Hepatocyte (in vitro differentiated cells): ENCODE measurements around the gene ABI3.
"Not testable (repeated sequence)": the region's sequence is repeated elsewhere in the genome, so short reads cannot be mapped to it uniquely, and the experiment has no call there.

Experiments used
- EZH2 ChIP-seq: fragments of 200-600 bp; sonication (generic); IDR thresholded peaks from 2 replicates; pipeline ENCODE4 v1.6.1; 2016; ENCODE audit warnings: antibody characterized with exemption, mild to moderate bottlenecking, borderline replicate concordance
- TF ChIP-seq, protein P1 (sequence below): fragments of 200-600 bp; sonication (generic); IDR thresholded peaks from 2 replicates; pipeline ENCODE4 v1.5.1; 2016; ENCODE audit warnings: antibody characterized with exemption, mild to moderate bottlenecking; ENCODE audit not compliant: poor library complexity

DNA sequence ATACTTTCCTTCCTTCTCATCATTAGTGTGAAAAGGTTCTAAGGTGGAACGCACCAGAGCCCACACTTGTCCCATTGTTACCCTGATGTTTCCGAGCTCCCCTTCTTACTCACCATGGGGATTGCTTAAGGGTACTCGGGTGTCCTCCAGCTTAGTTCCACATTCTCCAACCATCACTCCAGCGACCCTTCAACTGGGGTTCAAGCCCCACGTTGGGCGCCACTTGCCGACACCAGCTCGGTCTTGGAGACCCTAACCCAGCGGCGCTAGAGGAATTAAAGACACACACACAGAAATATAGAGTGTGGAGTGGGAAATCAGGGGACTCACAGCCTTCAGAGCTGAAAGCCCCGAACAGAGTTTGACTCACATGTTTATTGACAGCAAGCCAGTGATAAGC lies 34.5 kb upstream of the ABI3 start:
- TF ChIP-seq, protein P1, sequence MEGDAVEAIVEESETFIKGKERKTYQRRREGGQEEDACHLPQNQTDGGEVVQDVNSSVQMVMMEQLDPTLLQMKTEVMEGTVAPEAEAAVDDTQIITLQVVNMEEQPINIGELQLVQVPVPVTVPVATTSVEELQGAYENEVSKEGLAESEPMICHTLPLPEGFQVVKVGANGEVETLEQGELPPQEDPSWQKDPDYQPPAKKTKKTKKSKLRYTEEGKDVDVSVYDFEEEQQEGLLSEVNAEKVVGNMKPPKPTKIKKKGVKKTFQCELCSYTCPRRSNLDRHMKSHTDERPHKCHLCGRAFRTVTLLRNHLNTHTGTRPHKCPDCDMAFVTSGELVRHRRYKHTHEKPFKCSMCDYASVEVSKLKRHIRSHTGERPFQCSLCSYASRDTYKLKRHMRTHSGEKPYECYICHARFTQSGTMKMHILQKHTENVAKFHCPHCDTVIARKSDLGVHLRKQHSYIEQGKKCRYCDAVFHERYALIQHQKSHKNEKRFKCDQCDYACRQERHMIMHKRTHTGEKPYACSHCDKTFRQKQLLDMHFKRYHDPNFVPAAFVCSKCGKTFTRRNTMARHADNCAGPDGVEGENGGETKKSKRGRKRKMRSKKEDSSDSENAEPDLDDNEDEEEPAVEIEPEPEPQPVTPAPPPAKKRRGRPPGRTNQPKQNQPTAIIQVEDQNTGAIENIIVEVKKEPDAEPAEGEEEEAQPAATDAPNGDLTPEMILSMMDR: not testable (repeated sequence)
- TF ChIP-seq EZH2: not testable (repeated sequence)
